ENCODE data around the gene KLC3.

DNA sequence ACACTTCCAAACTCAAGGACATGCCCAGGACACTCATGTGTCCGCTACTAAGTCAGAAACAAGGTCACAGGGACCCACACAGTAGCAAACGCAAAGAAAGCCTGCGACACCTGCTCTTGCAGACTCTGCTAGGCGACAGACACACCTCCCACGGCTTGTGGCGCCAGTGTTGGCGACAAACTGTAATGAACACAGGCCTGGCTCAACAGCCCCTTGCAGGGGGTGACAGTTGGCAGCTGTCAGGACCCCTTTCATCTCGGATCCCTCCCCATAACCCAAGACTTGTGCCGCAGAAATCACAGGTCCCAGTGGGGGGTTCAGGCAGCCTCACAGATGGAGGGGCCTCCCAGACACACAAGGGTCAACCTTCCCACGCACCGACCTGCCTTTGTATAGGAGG, 18.2 kb upstream of the KLC3 start:
- TF ChIP-seq CTCF (IDR thresholded peaks at IDR 0.05) (no peak), EZH2 (IDR thresholded peaks at IDR 0.05; ENCODE audit: borderline replicate concordance, insufficient read depth, low read depth, low read length, poor library complexity, severe bottlenecking) (no peak)

Data from B cell (primary cell).